Measurements from ENCODE around the gene DLK1. TPM values are rescaled to one million over a fixed set of nuclear protein-coding genes. Genes with fewer than 3 reads are reported as not detected.

DLK1 gene
- total RNA-seq, 1 donor from 2014 or later: 7.2 TPM

GRCh38 chr14:100747736-100748135, 21.0 kb downstream of the DLK1 start:
- Histone ChIP-seq H3K27ac (no peak overlapping the region), H3K27me3 (no peaks in the 10 kb centered on the region), H3K9me3 (no peaks in the 10 kb centered on the region), H3K4me1 (no peaks in the 10 kb centered on the region), H3K4me3 (no peak overlapping the region), H3K36me3 (no peaks in the 10 kb centered on the region)
- TF ChIP-seq CTCF (IDR thresholded peaks at IDR 0.05): no peak
- intact Hi-C loops (cut with DNase I): no loop called here
- peak in 1 of 2 donors; percentile 25 for DNase-seq (ENCODE audit: low spot score in 2 of 2)

GRCh38 chr14:100748403-100748802, 21.7 kb downstream of the DLK1 start:
- Histone ChIP-seq H3K4me3 (no peak overlapping the region), H3K36me3 (no peaks in the 10 kb centered on the region), H3K4me1 (no peaks in the 10 kb centered on the region), H3K27ac (no peak overlapping the region), H3K27me3 (no peaks in the 10 kb centered on the region), H3K9me3 (no peaks in the 10 kb centered on the region)
- peak in 1 of 2 donors; percentile 25 for DNase-seq (ENCODE audit: low spot score in 2 of 2)
- intact Hi-C loops (cut with DNase I): no loop called here
- no peak for TF ChIP-seq CTCF (IDR thresholded peaks at IDR 0.05)

- no peak for TF ChIP-seq CTCF (IDR thresholded peaks at IDR 0.05)
- peak in 1 of 2 donors; percentile 22 for DNase-seq (ENCODE audit: low spot score in 2 of 2)
- Histone ChIP-seq H3K9me3 (no peaks in the 10 kb centered on the region), H3K27ac (no peak overlapping the region), H3K27me3 (no peaks in the 10 kb centered on the region), H3K4me1 (no peaks in the 10 kb centered on the region), H3K36me3 (no peaks in the 10 kb centered on the region), H3K4me3 (no peak overlapping the region)
- intact Hi-C loops (cut with DNase I): no loop called here
These were observed 22.3 kb downstream of the DLK1 start for GRCh38 chr14:100748944-100749343.

GRCh38 chr14:100749967-100750597, 23.4 kb downstream of the DLK1 start:
- H3K27me3 ChIP-seq: no peaks in the 10 kb centered on the region
- H3K36me3 ChIP-seq: no peaks in the 10 kb centered on the region
- intact Hi-C loops (cut with DNase I): no loop called here
- H3K27ac ChIP-seq: no peak overlapping the region
- no peaks in the 10 kb centered on the region for H3K4me1 ChIP-seq
- no peak overlapping the region for H3K4me3 ChIP-seq
- H3K9me3 ChIP-seq: no peaks in the 10 kb centered on the region
- DNase-seq (ENCODE audit: low spot score in 2 of 2): peak in 1 of 2 donors; percentile 41
- no peak for TF ChIP-seq CTCF (IDR thresholded peaks at IDR 0.05)

- intact Hi-C loops (cut with DNase I): no loop called here
- DNase-seq (ENCODE audit: low spot score in 2 of 2): peak in 1 of 2 donors; percentile 13
- H3K27ac ChIP-seq: no peak overlapping the region
These were observed 24.3 kb downstream of the DLK1 start for GRCh38 chr14:100750762-100751699.

More at GRCh38 chr14:100750762-100751699, 24.3 kb downstream of the DLK1 start:
- H3K9me3 ChIP-seq: no peaks in the 10 kb centered on the region
- no peaks in the 10 kb centered on the region for H3K4me1 ChIP-seq
- no peaks in the 10 kb centered on the region for H3K27me3 ChIP-seq
- no peak overlapping the region for H3K4me3 ChIP-seq
- no peaks in the 10 kb centered on the region for H3K36me3 ChIP-seq
- no peak for TF ChIP-seq CTCF (IDR thresholded peaks at IDR 0.05)

Measured in ascending aorta (tissue), 2 donors.